GM12878 (cell line): ENCODE data around the gene SOBP. TPM values are rescaled to one million over a fixed set of nuclear protein-coding genes. Genes with fewer than 3 reads are reported as not detected.

Experiments
- ATAC-seq: fragments of 200-7000 bp; cut with Tn5 transposase; 3 replicates; pipeline ENCODE4 v1.9.1; 2020; ENCODE audit warnings: mild to moderate bottlenecking, moderate library complexity
- BruUV-seq: library from RNA; stranded (reverse); fragments of 400-500 nt; replicated peaks from 2 replicates; lab custom pipeline; 2021; lab: Mats Ljungman, UMichigan
- CTCF ChIA-PET: fragments of 300-600 bp; sonication (Branson Sonifier 250); formaldehyde crosslinking; extraction: SDS; loops from one replicate; lab custom pipeline; 2021; ENCODE audit warnings: inconsistent platforms; lab: Yijun Ruan, JAX
- POLR2A ChIA-PET: fragments of 350-600 bp; formaldehyde crosslinking; extraction: SDS; loops from one replicate; lab custom pipeline; 2021; ENCODE audit warnings: inconsistent platforms; lab: Charles Lee
- RAD21 ChIA-PET: fragments of 300-600 bp; sonication (Branson Sonifier 250); formaldehyde crosslinking; loops from one replicate; lab custom pipeline; 2023; ENCODE audit warnings: antibody characterized with exemption; ENCODE audit not compliant: unreplicated experiment; lab: Charles Lee
- SMC1A ChIA-PET: fragments of 300-600 bp; sonication (Branson Sonifier 250); formaldehyde crosslinking; loops from one replicate; lab custom pipeline; 2023; ENCODE audit not compliant: unreplicated experiment, uncharacterized antibody; lab: Charles Lee
- DNase-seq: peaks from one replicate; pipeline ENCODE4 v3.0.0-alpha.2; 2011; ENCODE audit warnings: low read depth, low spot score
- FAIRE-seq: peaks from 3 replicates; lab custom pipeline; 2011; peaks lifted over from hg19 to GRCh38; lab: Jason Lieb, UNC
- H2AFZ ChIP-seq: 2 replicates; pipeline ENCODE4 v1.6.0; 2011; ENCODE audit warnings: low read depth, low read length, control low read depth; ENCODE audit not compliant: control insufficient read depth
- H3K27ac ChIP-seq: 2 replicates; pipeline ENCODE4 v1.5.1; 2011; ENCODE audit warnings: control low read depth; ENCODE audit not compliant: control insufficient read depth, insufficient read depth
- H3K27me3 ChIP-seq, 2 experiments: replicated peaks in 1 of 2; 2 replicates each; pipeline versions ENCODE4 v1.6.0 to v1.6.1; 2011; ENCODE audit warnings: low read length in 1 of 2; ENCODE audit not compliant: control insufficient read depth in 2 of 2, insufficient read depth in 2 of 2
- H3K36me3 ChIP-seq, 2 experiments: 2 replicates each; pipeline ENCODE4 v1.5.1; 2011; ENCODE audit warnings: low read length in 1 of 2; ENCODE audit not compliant: control insufficient read depth in 2 of 2, insufficient read depth in 2 of 2
- H3K4me1 ChIP-seq: 2 replicates; pipeline ENCODE4 v1.6.1; 2011; ENCODE audit warnings: mild to moderate bottlenecking, low read length, moderate library complexity, mixed read lengths; ENCODE audit not compliant: control insufficient read depth, insufficient read depth
- H3K4me2 ChIP-seq: 2 replicates; pipeline ENCODE4 v1.6.0; 2011; ENCODE audit warnings: control low read depth; ENCODE audit not compliant: control insufficient read depth, insufficient read depth
- H3K4me3 ChIP-seq: fragments of 200-600 bp; sonication (generic); 2 replicates; pipeline ENCODE4 v1.5.1; 2016
- H3K79me2 ChIP-seq: 2 replicates; pipeline ENCODE4 v1.6.0; 2011; ENCODE audit warnings: low read length; ENCODE audit not compliant: control insufficient read depth, insufficient read depth
- H3K9ac ChIP-seq: 2 replicates; pipeline ENCODE4 v1.8.0; 2011; ENCODE audit warnings: low read length, control low read depth, mixed read lengths; ENCODE audit not compliant: control insufficient read depth, insufficient read depth
- H3K9me3 ChIP-seq: replicated peaks from 3 replicates; pipeline ENCODE4 v1.5.1; 2011; ENCODE audit warnings: mild to moderate bottlenecking, low read length; ENCODE audit not compliant: control insufficient read depth, insufficient read depth
- H4K20me1 ChIP-seq: 2 replicates; pipeline ENCODE4 v1.6.0; 2011; ENCODE audit not compliant: control insufficient read depth, insufficient read depth
- ASH2L ChIP-seq: fragments of 300-600, 200-600 bp; sonication (generic); IDR thresholded peaks from 2 replicates; pipeline ENCODE4 v1.6.1; 2017; ENCODE audit warnings: low read depth, mild to moderate bottlenecking, borderline replicate concordance
- CEBPB ChIP-seq, 2 experiments: fragments of 150-350 bp in 1 of 2; IDR thresholded peaks; 2 replicates each; pipeline ENCODE4 v1.6.1; 2012 to 2014; ENCODE audit warnings: low read depth in 2 of 2, low read length in 2 of 2, borderline replicate concordance in 1 of 2, inconsistent platforms in 1 of 2
- HDAC6 ChIP-seq: fragments of 200-600 bp; sonication (generic); IDR thresholded peaks from one replicate; pipeline ENCODE4 v1.8.0; 2017; ENCODE audit warnings: antibody characterized with exemption; ENCODE audit not compliant: unreplicated experiment
- LARP7 ChIP-seq: fragments of 450-650 bp; IDR thresholded peaks from 2 replicates; pipeline ENCODE4 v1.6.1; 2017; ENCODE audit warnings: mild to moderate bottlenecking
- MEF2B ChIP-seq: fragments of 450-650 bp; IDR thresholded peaks from 2 replicates; pipeline ENCODE4 v1.6.1; 2018; ENCODE audit warnings: mild to moderate bottlenecking, moderate library complexity; ENCODE audit not compliant: partially characterized antibody, poor library complexity, severe bottlenecking
- NFYB ChIP-seq: IDR thresholded peaks from 2 replicates; pipeline ENCODE4 v1.6.1; 2011; ENCODE audit warnings: low read depth, mild to moderate bottlenecking, low read length, improper control_type of control experiment, moderate library complexity; ENCODE audit not compliant: insufficient read depth
- PAX8 ChIP-seq: fragments of 450-650 bp; IDR thresholded peaks from 2 replicates; pipeline ENCODE4 v1.6.1; 2017; ENCODE audit warnings: mild to moderate bottlenecking, moderate library complexity
- POLR2AphosphoS5 ChIP-seq: IDR thresholded peaks from 2 replicates; pipeline ENCODE4 v1.6.1; 2011; ENCODE audit warnings: mild to moderate bottlenecking, low read length, inconsistent platforms
- RB1 ChIP-seq: fragments of 450-650 bp; formaldehyde crosslinking; IDR thresholded peaks from 2 replicates; pipeline ENCODE4 v1.6.1; 2017; ENCODE audit warnings: mild to moderate bottlenecking, borderline replicate concordance
- STAT3 ChIP-seq: IDR thresholded peaks from 2 replicates; pipeline ENCODE4 v1.6.1; 2011; ENCODE audit warnings: low read depth, low read length, improper control_type of control experiment
- WGBS: methylation state at CpG from one replicate; pipeline ENCODE4 v1.1.6; 2016; ENCODE audit warnings: low lambda C conversion rate; ENCODE audit not compliant: insufficient replicate concordance, insufficient coverage; ENCODE audit errors: missing lambda C conversion rate; 5-methylcytosine and 5-hydroxymethylcytosine counted together
- in situ Hi-C: fragments of 300-500 bp; cut with MboI; formaldehyde crosslinking; loops from 9 replicates; pipeline ENCODE4 v1.14.3; 2018; ENCODE audit warnings: mixed read lengths
- intact Hi-C: fragments of 100-400 bp; cut with micrococcal nuclease; formaldehyde crosslinking; loops from one replicate; pipeline ENCODE4 v1.14.2; 2022; ENCODE audit not compliant: unreplicated experiment
- polyA plus RNA-seq, 11 experiments: library from polyadenylated mRNA; depleted of rRNA in 4 of 11; unstranded in 6 of 11; stranded (reverse) in 5 of 11; fragments of >200 nt; fragmentation: Nextera tagmentation in 4 of 11; fragmentation: Illumina TruSeq in 1 of 11; extraction: Ambion mirVana in 4 of 11; extraction: Trizol in 1 of 11; gene quantifications; 1 replicate in 1 of 11; 2 replicates in 10 of 11; pipeline versions ENCODE4 v1.2.1 to v1.2.3, GENCODE V29; 2011 to 2016; ENCODE audit warnings: inconsistent platforms in 2 of 11, missing spikeins in 2 of 11, low read depth in 1 of 11
- total RNA-seq, 4 experiments: library from RNA; depleted of rRNA in 3 of 4; stranded (reverse); fragments of >200 nt in 3 of 4; fragmentation: Illumina TruSeq in 1 of 4; extraction: Trizol in 1 of 4; gene quantifications; 2 replicates each; pipeline versions ENCODE4 v1.2.1 to v1.2.3, GENCODE V29; 2013 to 2021
- TF ChIP-seq, protein P1 (sequence below): fragments of 450-650 bp; IDR thresholded peaks from 2 replicates; pipeline ENCODE4 v1.6.1; 2016; ENCODE audit warnings: mild to moderate bottlenecking
- TF ChIP-seq, protein P2 (sequence below): fragments of 450-650 bp; IDR thresholded peaks from 2 replicates; pipeline ENCODE4 v1.6.1; 2016; ENCODE audit warnings: mild to moderate bottlenecking
- TF ChIP-seq, protein P3 (sequence below): IDR thresholded peaks from 2 replicates; pipeline ENCODE4 v1.6.1; 2011; ENCODE audit warnings: mild to moderate bottlenecking, low read depth, low read length, moderate library complexity; ENCODE audit not compliant: insufficient replicate concordance

Gene SOBP
- total and polyA plus RNA-seq, 10 of the 15 experiments (the other 5 are each of a cell fraction or from before 2014, with no cell fraction given), result 0.49 to 1.9 (median 0.78) TPM

DNA sequence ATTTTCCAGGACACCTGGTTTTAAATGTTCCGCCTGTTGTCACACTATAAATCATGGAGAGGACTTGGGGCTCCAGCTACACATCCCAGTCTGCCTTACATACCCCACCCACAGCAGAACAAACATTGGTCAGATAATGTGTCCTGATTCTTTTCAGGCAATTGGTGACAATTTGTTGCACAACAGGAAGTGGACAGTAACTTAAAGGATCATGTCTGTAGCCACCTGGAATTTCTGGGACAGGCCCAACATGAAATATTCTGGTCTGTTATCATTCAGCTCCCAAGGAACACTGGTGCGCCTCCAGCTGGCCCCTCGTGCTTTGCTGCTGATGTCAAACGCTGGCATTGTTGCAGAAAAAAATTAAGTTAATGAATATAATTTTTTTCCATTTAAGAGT, 117.2 kb downstream of the SOBP start:
- in situ Hi-C loops (no loop called here), intact Hi-C loops (no loop called here)
- WGBS, result 70% methylated on average over 4 of the region's 4 CpGs
- Histone ChIP-seq H3K9ac (no peak overlapping the region), H3K4me3 (no peak overlapping the region), H3K9me3 (no peaks in the 10 kb centered on the region), H2AFZ (no peak overlapping the region), H4K20me1 (no peaks in the 10 kb centered on the region), H3K27me3 (no peaks in the 10 kb centered on the region; a peak in 1 of 4 replicates), H3K36me3 (no peaks in the 10 kb centered on the region), H3K4me1 (no peaks in the 10 kb centered on the region), H3K4me2 (no peak overlapping the region), H3K27ac (no peak overlapping the region), H3K79me2 (no peaks in the 10 kb centered on the region)
- DNase-seq (no peak), FAIRE-seq (no peak), ATAC-seq (no peak)
- ChIA-PET SMC1A (interaction anchor here (1.2 kb wide), 1 partner anchor 19 kb away, joined by 3 read pairs; no protein-coding TSS in a partner anchor), POLR2A (no interaction called here), RAD21 (no interaction called here), CTCF (interaction anchor here (1.0 kb wide), 1 partner anchor 65 kb away, joined by 3 read pairs; no protein-coding TSS in a partner anchor)
- no TSS peak for BruUV-seq
- no peak for TF ChIP-seq NFYB
- TF ChIP-seq CEBPB (IDR thresholded peaks at IDR 0.05; ENCODE audit: borderline replicate concordance in 1 of 2, low read depth in 2 of 2, low read length in 2 of 2), result no peak
- TF ChIP-seq MEF2B, result no peak
- TF ChIP-seq ASH2L, result no peak
- no peak for TF ChIP-seq STAT3
- TF ChIP-seq, protein P1, sequence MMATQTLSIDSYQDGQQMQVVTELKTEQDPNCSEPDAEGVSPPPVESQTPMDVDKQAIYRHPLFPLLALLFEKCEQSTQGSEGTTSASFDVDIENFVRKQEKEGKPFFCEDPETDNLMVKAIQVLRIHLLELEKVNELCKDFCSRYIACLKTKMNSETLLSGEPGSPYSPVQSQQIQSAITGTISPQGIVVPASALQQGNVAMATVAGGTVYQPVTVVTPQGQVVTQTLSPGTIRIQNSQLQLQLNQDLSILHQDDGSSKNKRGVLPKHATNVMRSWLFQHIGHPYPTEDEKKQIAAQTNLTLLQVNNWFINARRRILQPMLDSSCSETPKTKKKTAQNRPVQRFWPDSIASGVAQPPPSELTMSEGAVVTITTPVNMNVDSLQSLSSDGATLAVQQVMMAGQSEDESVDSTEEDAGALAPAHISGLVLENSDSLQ, result no peak
- TF ChIP-seq, protein P2, sequence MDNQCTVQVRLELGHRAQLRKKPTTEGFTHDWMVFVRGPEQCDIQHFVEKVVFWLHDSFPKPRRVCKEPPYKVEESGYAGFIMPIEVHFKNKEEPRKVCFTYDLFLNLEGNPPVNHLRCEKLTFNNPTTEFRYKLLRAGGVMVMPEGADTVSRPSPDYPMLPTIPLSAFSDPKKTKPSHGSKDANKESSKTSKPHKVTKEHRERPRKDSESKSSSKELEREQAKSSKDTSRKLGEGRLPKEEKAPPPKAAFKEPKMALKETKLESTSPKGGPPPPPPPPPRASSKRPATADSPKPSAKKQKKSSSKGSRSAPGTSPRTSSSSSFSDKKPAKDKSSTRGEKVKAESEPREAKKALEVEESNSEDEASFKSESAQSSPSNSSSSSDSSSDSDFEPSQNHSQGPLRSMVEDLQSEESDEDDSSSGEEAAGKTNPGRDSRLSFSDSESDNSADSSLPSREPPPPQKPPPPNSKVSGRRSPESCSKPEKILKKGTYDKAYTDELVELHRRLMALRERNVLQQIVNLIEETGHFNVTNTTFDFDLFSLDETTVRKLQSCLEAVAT, result no peak
- no peak for TF ChIP-seq HDAC6
- TF ChIP-seq PAX8, result no peak
- TF ChIP-seq LARP7, result no peak
- no peak for TF ChIP-seq RB1
- TF ChIP-seq POLR2AphosphoS5, result no peak
- TF ChIP-seq, protein P3, sequence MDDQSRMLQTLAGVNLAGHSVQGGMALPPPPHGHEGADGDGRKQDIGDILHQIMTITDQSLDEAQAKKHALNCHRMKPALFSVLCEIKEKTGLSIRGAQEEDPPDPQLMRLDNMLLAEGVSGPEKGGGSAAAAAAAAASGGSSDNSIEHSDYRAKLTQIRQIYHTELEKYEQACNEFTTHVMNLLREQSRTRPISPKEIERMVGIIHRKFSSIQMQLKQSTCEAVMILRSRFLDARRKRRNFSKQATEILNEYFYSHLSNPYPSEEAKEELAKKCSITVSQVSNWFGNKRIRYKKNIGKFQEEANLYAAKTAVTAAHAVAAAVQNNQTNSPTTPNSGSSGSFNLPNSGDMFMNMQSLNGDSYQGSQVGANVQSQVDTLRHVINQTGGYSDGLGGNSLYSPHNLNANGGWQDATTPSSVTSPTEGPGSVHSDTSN, result no peak
